Spleen (tissue), 7 donors: Measurements from ENCODE around the gene ACTRT3.

Source experiments
- POLR2A ChIP-seq, 3 donors: fragments of 450-650 bp; IDR thresholded peaks; one replicate each; pipeline ENCODE4 v1.5.1; 2017; ENCODE audit warnings: antibody characterized with exemption in 3 of 3, mild to moderate bottlenecking in 1 of 3
- TF ChIP-seq, protein P1 (sequence below), 11 experiments: fragments of 200-600 bp in 7 of 11; fragments of 450-650 bp in 4 of 11; sonication (generic) in 4 of 11; IDR thresholded peaks in 8 of 11; conservative IDR thresholded peaks in 3 of 11; 1 replicate in 7 of 11; 2 replicates in 4 of 11; pipeline versions ENCODE4 v1.4.0 to v1.8.0; 2016 to 2021; ENCODE audit warnings: antibody characterized with exemption in 11 of 11, inconsistent platforms in 4 of 11, mild to moderate bottlenecking in 1 of 11
- donor health status: DM: no; HTN: no; CAD: no; lungs with moderate emphysema.
- donor health status: DM: no; HTN: no; CAD: no.
- donor health status: DM: no; HTN: no; CAD: no.

DNA sequence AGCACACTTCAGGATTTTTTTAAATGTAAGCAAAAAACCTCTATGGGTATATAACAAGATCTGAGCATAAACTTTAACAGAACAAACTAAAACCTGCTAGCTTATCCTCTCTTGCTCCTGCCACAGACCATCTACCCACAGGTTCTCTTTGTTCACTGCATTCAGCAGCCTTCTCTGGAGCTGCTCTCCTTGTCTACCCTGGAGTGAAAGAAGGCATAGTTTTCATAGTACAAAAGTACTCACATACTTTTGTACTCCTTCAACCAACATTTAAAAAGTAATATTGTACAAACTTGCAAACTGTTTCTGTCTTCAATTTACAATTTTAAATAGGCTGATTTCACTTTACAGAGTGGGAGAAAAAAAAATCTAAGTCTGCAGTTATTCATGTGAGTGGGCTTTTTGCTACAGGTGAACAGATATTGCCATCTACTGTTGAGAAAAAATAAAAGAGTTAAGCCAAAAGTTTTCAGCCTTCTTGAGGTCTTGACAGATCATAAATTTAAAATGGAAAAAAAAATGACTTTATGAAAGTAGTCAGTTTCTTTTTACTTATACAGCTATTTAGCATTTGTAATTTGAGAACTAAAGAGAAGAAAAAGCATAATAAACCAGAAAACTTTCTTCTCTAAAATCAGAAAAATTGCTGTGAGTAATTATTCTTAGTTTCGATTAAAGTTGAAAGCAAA is 24.9 kb downstream of the ACTRT3 start:
- TF ChIP-seq, protein P1, sequence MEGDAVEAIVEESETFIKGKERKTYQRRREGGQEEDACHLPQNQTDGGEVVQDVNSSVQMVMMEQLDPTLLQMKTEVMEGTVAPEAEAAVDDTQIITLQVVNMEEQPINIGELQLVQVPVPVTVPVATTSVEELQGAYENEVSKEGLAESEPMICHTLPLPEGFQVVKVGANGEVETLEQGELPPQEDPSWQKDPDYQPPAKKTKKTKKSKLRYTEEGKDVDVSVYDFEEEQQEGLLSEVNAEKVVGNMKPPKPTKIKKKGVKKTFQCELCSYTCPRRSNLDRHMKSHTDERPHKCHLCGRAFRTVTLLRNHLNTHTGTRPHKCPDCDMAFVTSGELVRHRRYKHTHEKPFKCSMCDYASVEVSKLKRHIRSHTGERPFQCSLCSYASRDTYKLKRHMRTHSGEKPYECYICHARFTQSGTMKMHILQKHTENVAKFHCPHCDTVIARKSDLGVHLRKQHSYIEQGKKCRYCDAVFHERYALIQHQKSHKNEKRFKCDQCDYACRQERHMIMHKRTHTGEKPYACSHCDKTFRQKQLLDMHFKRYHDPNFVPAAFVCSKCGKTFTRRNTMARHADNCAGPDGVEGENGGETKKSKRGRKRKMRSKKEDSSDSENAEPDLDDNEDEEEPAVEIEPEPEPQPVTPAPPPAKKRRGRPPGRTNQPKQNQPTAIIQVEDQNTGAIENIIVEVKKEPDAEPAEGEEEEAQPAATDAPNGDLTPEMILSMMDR (IDR thresholded peaks at IDR 0.05 in 8 of 11, conservative IDR thresholded peaks at IDR 0.05 in 3 of 11): peak in 1 of 11 experiments; percentile 7
- no peak for TF ChIP-seq POLR2A (IDR thresholded peaks at IDR 0.05)
